KMS-11 (cell line): ENCODE data around the gene UBXN7.
A peak's percentile ranks its signal among the peaks of the same experiment; 100 is the strongest.
"Not testable (repeated sequence)": the region's sequence is repeated elsewhere in the genome, so short reads cannot be mapped to it uniquely, and the experiment has no call there.

ENCODE experiments used
- H2AFZ ChIP-seq: fragments of 200-600 bp; sonication (generic); 2 replicates; pipeline ENCODE4 v1.6.1; 2016; ENCODE audit warnings: antibody characterized with exemption, mixed run types, low read depth
- H3K27ac ChIP-seq: fragments of 200-600 bp; sonication (generic); 2 replicates; pipeline ENCODE4 v1.6.1; 2016; ENCODE audit warnings: mild to moderate bottlenecking, mixed run types
- H3K27me3 ChIP-seq: fragments of 200-600 bp; sonication (generic); 2 replicates; pipeline ENCODE4 v1.6.1; 2017; ENCODE audit warnings: mild to moderate bottlenecking, low read depth, mixed run types, moderate library complexity; ENCODE audit not compliant: insufficient read depth
- H3K36me3 ChIP-seq: fragments of 200-600 bp; sonication (generic); 2 replicates; pipeline ENCODE4 v1.6.1; 2017; ENCODE audit warnings: mild to moderate bottlenecking, mixed run types; ENCODE audit not compliant: insufficient read depth
- H3K4me1 ChIP-seq: fragments of 200-600 bp; sonication (generic); 2 replicates; pipeline ENCODE4 v1.6.1; 2016; ENCODE audit warnings: mild to moderate bottlenecking, low read depth, mixed run types; ENCODE audit not compliant: poor library complexity, severe bottlenecking
- H3K4me2 ChIP-seq: fragments of 200-600 bp; sonication (generic); 2 replicates; pipeline ENCODE4 v1.7.0; 2016; ENCODE audit warnings: mild to moderate bottlenecking, mixed run types
- H3K4me3 ChIP-seq: fragments of 200-600 bp; sonication (generic); IDR thresholded peaks from 2 replicates; pipeline ENCODE4 v1.6.1; 2017; ENCODE audit warnings: low read depth, low read length, mixed read lengths; ENCODE audit not compliant: insufficient read depth
- H3K79me2 ChIP-seq: fragments of 200-600 bp; sonication (generic); 2 replicates; pipeline ENCODE4 v1.6.1; 2016; ENCODE audit warnings: low read depth, mixed run types; ENCODE audit not compliant: insufficient read depth
- H3K9ac ChIP-seq: fragments of 200-600 bp; sonication (generic); 2 replicates; pipeline ENCODE4 v1.6.1; 2016; ENCODE audit warnings: mild to moderate bottlenecking, mixed run types
- H4K20me1 ChIP-seq: fragments of 200-600 bp; sonication (generic); 2 replicates; pipeline ENCODE4 v1.6.1; 2016; ENCODE audit warnings: mild to moderate bottlenecking, mixed run types; ENCODE audit not compliant: insufficient read depth
- CTCF ChIP-seq: fragments of 200-600 bp; sonication (generic); conservative IDR thresholded peaks from 2 replicates; pipeline ENCODE4 v1.6.1; 2017; ENCODE audit warnings: low read depth, mild to moderate bottlenecking, antibody characterized with exemption, low read length, moderate library complexity, mixed read lengths

The UBXN7 gene

GRCh38 chr3:196317687-196318467, 114.3 kb downstream of the UBXN7 start, which contains the start of gene DYNLT2B:
DYNLT2B (minus strand) TSS chr3:196318240; CDS start chr3:196318152, 88 bp downstream.
- peak within 1 kb of the TSS; percentile 71 for H3K4me2 ChIP-seq
- H3K4me3 ChIP-seq = peak within 1 kb of the TSS; percentile 60
- H3K79me2 ChIP-seq = no peaks in the 10 kb centered on the region
- H3K36me3 ChIP-seq = no peaks in the 10 kb centered on the region
- no peaks in the 10 kb centered on the region for H3K27me3 ChIP-seq
- TF ChIP-seq CTCF = no peak
- H4K20me1 ChIP-seq = no peaks in the 10 kb centered on the region
- peak within 1 kb of the TSS; percentile 87 for H3K27ac ChIP-seq
- peak within 1 kb of the TSS; percentile 98 for H2AFZ ChIP-seq
- H3K9ac ChIP-seq = peak within 1 kb of the TSS; percentile 91
- no peaks in the 10 kb centered on the region for H3K4me1 ChIP-seq

- not testable (repeated sequence) for H3K36me3 ChIP-seq, H3K27me3 ChIP-seq, H3K4me1 ChIP-seq, H4K20me1 ChIP-seq, H3K79me2 ChIP-seq
- Histone ChIP-seq H2AFZ (peak overlapping the region; percentile 98), H3K4me2 (peak overlapping the region; percentile 71), H3K9ac (peak overlapping the region; percentile 91), H3K27ac (peak overlapping the region; percentile 87), H3K4me3 (peak overlapping the region; percentile 60)
Observed at GRCh38 chr3:196316799-196317686, 115.2 kb downstream of the UBXN7 start.

- H3K4me1 ChIP-seq = no peaks in the 10 kb centered on the region
Observed at GRCh38 chr3:196315821-196316220, 116.4 kb downstream of the UBXN7 start.

GRCh38 chr3:196314597-196314996, 117.6 kb downstream of the UBXN7 start:
- no peak overlapping the region for H3K27ac ChIP-seq
- TF ChIP-seq CTCF = no peak
- no peak overlapping the region for H3K4me2 ChIP-seq
- H2AFZ ChIP-seq = no peak overlapping the region
- no peak overlapping the region for H3K4me3 ChIP-seq
- H4K20me1 ChIP-seq = no peaks in the 10 kb centered on the region
- H3K4me1 ChIP-seq = no peaks in the 10 kb centered on the region
- H3K27me3 ChIP-seq = no peaks in the 10 kb centered on the region
- H3K79me2 ChIP-seq = no peaks in the 10 kb centered on the region
- no peaks in the 10 kb centered on the region for H3K36me3 ChIP-seq
- no peak overlapping the region for H3K9ac ChIP-seq

More at GRCh38 chr3:196315821-196316220, 116.4 kb downstream of the UBXN7 start:
- TF ChIP-seq CTCF = no peak
- Histone ChIP-seq H3K9ac (no peak overlapping the region), H2AFZ (no peak overlapping the region), H3K36me3 (no peaks in the 10 kb centered on the region), H3K4me2 (no peak overlapping the region), H3K79me2 (no peaks in the 10 kb centered on the region), H4K20me1 (no peaks in the 10 kb centered on the region), H3K4me3 (no peak overlapping the region), H3K27me3 (no peaks in the 10 kb centered on the region), H3K27ac (no peak overlapping the region)

GRCh38 chr3:196314086-196314485, 118.1 kb downstream of the UBXN7 start:
- not testable (repeated sequence) for H3K9ac ChIP-seq, H3K27ac ChIP-seq, H3K4me2 ChIP-seq, H3K4me3 ChIP-seq, H4K20me1 ChIP-seq, H2AFZ ChIP-seq, H3K36me3 ChIP-seq, H3K4me1 ChIP-seq, H3K27me3 ChIP-seq, H3K79me2 ChIP-seq

GRCh38 chr3:196302960-196303359, 129.3 kb downstream of the UBXN7 start:
- H3K9ac ChIP-seq, H3K27ac ChIP-seq, H3K4me1 ChIP-seq, H3K36me3 ChIP-seq, H2AFZ ChIP-seq, H3K4me3 ChIP-seq, H3K4me2 ChIP-seq, H3K79me2 ChIP-seq, H3K27me3 ChIP-seq, H4K20me1 ChIP-seq: not testable (repeated sequence)

- H2AFZ ChIP-seq, H3K4me1 ChIP-seq, H3K27me3 ChIP-seq, H3K4me2 ChIP-seq, H4K20me1 ChIP-seq, H3K9ac ChIP-seq, H3K4me3 ChIP-seq, H3K27ac ChIP-seq, H3K79me2 ChIP-seq, H3K36me3 ChIP-seq: not testable (repeated sequence)
Observed at GRCh38 chr3:196302551-196302950, 129.7 kb downstream of the UBXN7 start.
